K562 (cell line): ENCODE data around the gene ZNF200. TPM values are rescaled to one million over a fixed set of nuclear protein-coding genes. Genes with fewer than 3 reads are reported as not detected.

Experiments
- ATAC-seq: fragments of 200-7000 bp; cut with Tn5 transposase; 3 replicates; pipeline ENCODE4 v1.9.1; 2020; ENCODE audit warnings: moderate library complexity
- BruUV-seq: library from RNA; stranded (reverse); fragments of 400-500 nt; replicated peaks from 2 replicates; lab custom pipeline; 2021; lab: Mats Ljungman, UMichigan
- CTCF ChIA-PET: fragments of 300-600 bp; formaldehyde crosslinking; extraction: SDS; loops from one replicate; lab custom pipeline; 2021; ENCODE audit warnings: low intra/inter-chr PET ratio; lab: Yijun Ruan, JAX
- POLR2A ChIA-PET: fragments of 300-600, 350-650 bp; sonication (Branson Sonifier 250); formaldehyde crosslinking; extraction: SDS; loops from one replicate; lab custom pipeline; 2021; ENCODE audit warnings: antibody characterized with exemption, inconsistent platforms; lab: Yijun Ruan, JAX
- DNase-seq, 4 experiments: peaks; one replicate each; pipeline versions ENCODE4 v3.0.0 to v3.0.0-alpha.2; 2011 to 2018; ENCODE audit warnings: low spot score in 3 of 4, mixed read lengths in 3 of 4; ENCODE audit errors: extremely low read depth in 1 of 4
- FAIRE-seq: peaks from 2 replicates; lab custom pipeline; 2011; peaks lifted over from hg19 to GRCh38; lab: Jason Lieb, UNC
- H2AFZ ChIP-seq: 2 replicates; pipeline ENCODE4 v1.6.0; 2011; ENCODE audit warnings: low read depth, low read length, control low read depth, inconsistent platforms
- H3K27ac ChIP-seq: fragments of 200-600 bp; 3 replicates; pipeline ENCODE4 v1.8.0; 2011; ENCODE audit warnings: low read depth, mild to moderate bottlenecking, control low read depth, inconsistent platforms, low read length, moderate library complexity, mixed read lengths; ENCODE audit errors: extremely low read depth
- H3K27me3 ChIP-seq, 2 experiments: fragments of 300-600 bp in 1 of 2; 2 replicates in 1 of 2; 3 replicates in 1 of 2; pipeline versions ENCODE4 v1.6.0 to v1.8.0; 2011; ENCODE audit warnings: inconsistent platforms in 2 of 2, low read length in 2 of 2, mild to moderate bottlenecking in 1 of 2, mixed read lengths in 1 of 2, moderate library complexity in 1 of 2; ENCODE audit not compliant: control insufficient read depth in 2 of 2, insufficient read depth in 2 of 2
- H3K36me3 ChIP-seq: fragments of 300-600 bp; 3 replicates; pipeline ENCODE4 v1.8.0; 2011; ENCODE audit warnings: mild to moderate bottlenecking, low read length, inconsistent platforms; ENCODE audit not compliant: control insufficient read depth, insufficient read depth
- H3K4me1 ChIP-seq, 2 experiments: fragments of 200-600 bp in 1 of 2; replicated peaks in 1 of 2; 2 replicates in 1 of 2; 3 replicates in 1 of 2; pipeline versions ENCODE4 v1.5.1 to v1.8.0; 2011; ENCODE audit warnings: inconsistent platforms in 2 of 2, low read length in 2 of 2, mild to moderate bottlenecking in 1 of 2, mixed read lengths in 1 of 2, moderate library complexity in 1 of 2; ENCODE audit not compliant: control insufficient read depth in 2 of 2, insufficient read depth in 2 of 2
- H3K4me2 ChIP-seq: 2 replicates; pipeline ENCODE4 v1.6.1; 2011; ENCODE audit warnings: low read length, control low read depth, inconsistent platforms, mixed read lengths; ENCODE audit not compliant: insufficient read depth
- H3K4me3 ChIP-seq: fragments of 200-600 bp; sonication (generic), shearing (Covaris generic); 2 replicates; pipeline ENCODE4 v1.5.1; 2016; ENCODE audit warnings: control low read depth, inconsistent platforms
- H3K79me2 ChIP-seq: fragments of 200-600 bp; 3 replicates; pipeline ENCODE4 v1.8.0; 2011; ENCODE audit warnings: low read length, inconsistent platforms; ENCODE audit not compliant: control insufficient read depth, insufficient read depth
- H3K9ac ChIP-seq, 2 experiments: 2 replicates each; pipeline versions ENCODE4 v1.6.0 to v1.6.1; 2011; ENCODE audit warnings: low read depth in 2 of 2, low read length in 2 of 2, control low read depth in 1 of 2, inconsistent platforms in 1 of 2, mild to moderate bottlenecking in 1 of 2, mixed read lengths in 1 of 2; ENCODE audit not compliant: insufficient read depth in 1 of 2
- H3K9me1 ChIP-seq: one replicate; pipeline ENCODE4 v1.6.0; 2011; ENCODE audit warnings: inconsistent platforms, mild to moderate bottlenecking, low read length, moderate library complexity; ENCODE audit not compliant: control insufficient read depth, insufficient read depth
- H3K9me3 ChIP-seq: replicated peaks from 2 replicates; pipeline ENCODE4 v1.5.1; 2011; ENCODE audit warnings: low read depth, low read length, inconsistent platforms; ENCODE audit not compliant: control insufficient read depth, insufficient read depth
- H4K20me1 ChIP-seq: replicated peaks from 2 replicates; pipeline ENCODE4 v1.6.1; 2011; ENCODE audit warnings: low read length, inconsistent platforms, mixed read lengths; ENCODE audit not compliant: control insufficient read depth, insufficient read depth
- BDP1 ChIP-seq: IDR thresholded peaks from 3 replicates; pipeline ENCODE4 v1.6.1; 2011; ENCODE audit not compliant: insufficient read length, insufficient read depth
- FOXA3 ChIP-seq, 2 experiments: fragments of 450-650 bp in 1 of 2; sonication (generic) in 1 of 2; formaldehyde crosslinking; IDR thresholded peaks in 1 of 2; conservative IDR thresholded peaks in 1 of 2; 2 replicates each; pipeline versions ENCODE4 v1.4.0 to v1.8.0; 2020 to 2022; ENCODE audit warnings: mild to moderate bottlenecking in 2 of 2, missing genetic modification reagents in 1 of 2
- POLR2AphosphoS5 ChIP-seq: IDR thresholded peaks from 2 replicates; pipeline ENCODE4 v1.6.1; 2011; ENCODE audit warnings: mild to moderate bottlenecking, low read depth, low read length, moderate library complexity; ENCODE audit not compliant: control insufficient read depth, insufficient read depth
- TEAD2 ChIP-seq: fragments of 450-650 bp; IDR thresholded peaks from 2 replicates; pipeline ENCODE4 v1.6.1; 2016; ENCODE audit warnings: missing genetic modification characterization, control low read depth, missing compliant biosample characterization
- TOE1 ChIP-seq, 2 experiments: fragments of 450-650 bp in 1 of 2; sonication (generic) in 1 of 2; formaldehyde crosslinking in 1 of 2; IDR thresholded peaks; 2 replicates each; pipeline versions ENCODE4 v1.7.1 to v1.8.0; 2016 to 2022; ENCODE audit warnings: borderline replicate concordance in 2 of 2, mild to moderate bottlenecking in 2 of 2, antibody characterized with exemption in 1 of 2, inconsistent platforms in 1 of 2, low read depth in 1 of 2, missing genetic modification reagents in 1 of 2, moderate library complexity in 1 of 2
- ZKSCAN3 ChIP-seq: fragments of 250-450 bp; sonication (Bioruptor Pico); IDR thresholded peaks from 2 replicates; pipeline ENCODE4 v1.4.0; 2020
- ZNF311 ChIP-seq: fragments of 250-450 bp; sonication (Bioruptor Pico); IDR thresholded peaks from 2 replicates; pipeline ENCODE4 v1.4.0; 2020; ENCODE audit warnings: mild to moderate bottlenecking, moderate library complexity
- WGBS: fragments of 100-300 bp; shearing (Covaris generic); methylation state at CpG from one replicate; pipeline ENCODE4 v1.1.6; 2016; ENCODE audit warnings: low coverage, mixed read lengths; ENCODE audit not compliant: insufficient coverage; ENCODE audit errors: missing lambda C conversion rate; 5-methylcytosine and 5-hydroxymethylcytosine counted together
- in situ Hi-C: fragments of 300-500 bp; cut with MboI; formaldehyde crosslinking; loops from 4 replicates; pipeline ENCODE4 v1.15.0; 2018; ENCODE audit warnings: inconsistent platforms, mixed read lengths
- intact Hi-C: fragments of 100-400 bp; cut with micrococcal nuclease; formaldehyde crosslinking; loops from 2 replicates; pipeline ENCODE4 v1.14.2; 2022
- polyA plus RNA-seq, 8 experiments: library from polyadenylated mRNA; depleted of rRNA in 4 of 8; stranded (reverse) in 5 of 8; unstranded in 3 of 8; fragments of >200 nt; fragmentation: Nextera tagmentation in 2 of 8; fragmentation: Illumina TruSeq in 1 of 8; extraction: Ambion mirVana in 2 of 8; extraction: Trizol in 1 of 8; gene quantifications; 2 replicates each; pipeline versions ENCODE4 v1.2.1 to v1.2.3, GENCODE V29; 2011 to 2014; ENCODE audit warnings: inconsistent platforms in 1 of 8, missing spikeins in 1 of 8
- total RNA-seq, 7 experiments: library from RNA; depleted of rRNA in 6 of 7; stranded (reverse); fragments of >200 nt in 6 of 7; fragmentation: Illumina TruSeq in 2 of 7; extraction: Trizol in 2 of 7; gene quantifications; 2 replicates each; pipeline versions ENCODE4 v1.2.1 to v1.2.3, GENCODE V29; 2011 to 2021; ENCODE audit warnings: low replicate concordance in 1 of 7
- TF ChIP-seq, protein P1 (sequence below): fragments of 450-650 bp; IDR thresholded peaks from 2 replicates; pipeline ENCODE4 v1.7.1; 2018; ENCODE audit warnings: mild to moderate bottlenecking, low read depth; ENCODE audit not compliant: partially characterized antibody
- TF ChIP-seq, protein P2 (sequence below): fragments of 250-450 bp; sonication (Bioruptor Pico); IDR thresholded peaks from 2 replicates; pipeline ENCODE4 v1.4.0; 2020; ENCODE audit warnings: mild to moderate bottlenecking, moderate library complexity

Gene ZNF200
- total and polyA plus RNA-seq, 9 of the 15 experiments (the other 6 are each of a cell fraction or from before 2014, with no cell fraction given), result 4.8 to 14.5 (median 9.2) TPM

DNA sequence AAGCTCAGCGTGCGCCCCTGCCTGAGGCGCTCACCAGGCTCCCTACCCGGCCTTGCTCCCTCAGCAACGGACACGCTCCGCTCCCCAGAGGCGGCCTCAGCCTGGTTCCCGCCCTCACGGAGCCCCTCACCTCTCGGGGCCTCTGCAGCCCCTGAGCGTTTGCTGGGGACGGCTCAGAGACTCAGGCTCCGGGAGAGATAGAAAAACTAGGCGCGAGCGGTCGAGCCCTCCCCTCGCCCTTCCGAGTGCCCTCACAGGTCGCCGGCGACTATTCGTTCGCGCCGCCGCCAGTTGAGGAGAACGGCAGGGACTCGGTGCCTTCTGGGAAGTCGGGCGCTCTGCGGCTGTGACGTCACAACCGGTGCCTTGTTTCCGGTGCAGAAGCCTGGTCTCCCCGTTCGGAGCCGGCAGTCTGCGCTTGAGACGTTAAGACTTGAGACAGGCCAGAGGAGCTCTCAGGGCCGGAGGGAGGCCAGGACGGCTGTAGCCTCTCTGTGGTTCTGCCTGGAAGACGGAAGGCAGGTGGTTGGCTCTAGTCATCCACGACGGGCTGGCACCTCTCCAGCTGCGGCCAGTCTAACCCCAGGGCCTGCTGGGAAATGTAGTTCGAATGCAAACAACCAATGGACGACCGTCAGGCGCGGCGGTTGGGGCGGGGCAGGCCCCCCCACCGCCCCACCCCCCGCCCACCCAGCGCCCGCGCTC is at the start of gene ZNF200 (continued):
- TF ChIP-seq, protein P1, sequence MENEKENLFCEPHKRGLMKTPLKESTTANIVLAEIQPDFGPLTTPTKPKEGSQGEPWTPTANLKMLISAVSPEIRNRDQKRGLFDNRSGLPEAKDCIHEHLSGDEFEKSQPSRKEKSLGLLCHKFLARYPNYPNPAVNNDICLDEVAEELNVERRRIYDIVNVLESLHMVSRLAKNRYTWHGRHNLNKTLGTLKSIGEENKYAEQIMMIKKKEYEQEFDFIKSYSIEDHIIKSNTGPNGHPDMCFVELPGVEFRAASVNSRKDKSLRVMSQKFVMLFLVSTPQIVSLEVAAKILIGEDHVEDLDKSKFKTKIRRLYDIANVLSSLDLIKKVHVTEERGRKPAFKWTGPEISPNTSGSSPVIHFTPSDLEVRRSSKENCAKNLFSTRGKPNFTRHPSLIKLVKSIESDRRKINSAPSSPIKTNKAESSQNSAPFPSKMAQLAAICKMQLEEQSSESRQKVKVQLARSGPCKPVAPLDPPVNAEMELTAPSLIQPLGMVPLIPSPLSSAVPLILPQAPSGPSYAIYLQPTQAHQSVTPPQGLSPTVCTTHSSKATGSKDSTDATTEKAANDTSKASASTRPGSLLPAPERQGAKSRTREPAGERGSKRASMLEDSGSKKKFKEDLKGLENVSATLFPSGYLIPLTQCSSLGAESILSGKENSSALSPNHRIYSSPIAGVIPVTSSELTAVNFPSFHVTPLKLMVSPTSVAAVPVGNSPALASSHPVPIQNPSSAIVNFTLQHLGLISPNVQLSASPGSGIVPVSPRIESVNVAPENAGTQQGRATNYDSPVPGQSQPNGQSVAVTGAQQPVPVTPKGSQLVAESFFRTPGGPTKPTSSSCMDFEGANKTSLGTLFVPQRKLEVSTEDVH, result peak; percentile 89

DNA sequence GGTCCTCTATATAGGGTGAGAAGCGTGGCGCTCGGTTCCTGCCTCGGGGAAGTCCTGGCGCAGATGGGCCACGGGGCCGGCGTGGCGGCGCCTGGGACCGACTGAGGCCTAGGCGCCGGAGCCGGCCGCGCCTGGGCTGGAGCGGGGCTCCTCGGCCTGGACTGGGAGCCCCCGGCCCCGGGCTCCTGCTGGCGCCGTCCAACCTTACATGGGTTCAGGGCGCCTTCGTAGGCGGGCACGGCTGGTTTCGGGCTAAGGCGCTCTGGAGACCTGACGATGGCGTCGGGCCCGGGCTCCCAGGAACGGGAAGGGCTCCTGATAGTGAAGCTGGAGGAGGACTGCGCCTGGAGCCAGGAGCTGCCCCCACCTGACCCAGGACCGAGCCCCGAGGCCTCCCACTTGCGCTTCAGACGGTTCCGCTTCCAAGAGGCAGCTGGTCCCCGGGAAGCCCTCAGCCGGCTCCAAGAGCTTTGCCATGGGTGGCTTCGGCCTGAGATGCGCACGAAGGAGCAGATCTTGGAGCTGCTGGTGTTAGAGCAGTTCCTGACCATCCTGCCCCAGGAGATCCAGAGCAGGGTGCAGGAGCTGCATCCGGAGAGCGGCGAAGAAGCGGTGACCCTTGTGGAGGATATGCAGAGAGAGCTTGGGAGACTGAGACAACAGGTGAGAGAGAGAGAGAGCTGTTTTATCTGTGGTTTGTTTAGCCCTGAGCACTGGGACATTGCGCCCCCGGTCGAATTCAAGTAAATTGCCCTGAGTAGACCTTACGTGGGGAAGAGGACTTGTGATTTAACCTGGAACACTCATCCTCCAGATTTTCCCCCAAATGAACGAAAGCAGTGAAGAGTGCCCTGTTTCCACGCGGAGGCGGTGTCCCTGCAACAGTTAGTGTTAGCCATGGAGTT is 48.8 kb upstream of the ZNF200 start:
- H4K20me1 ChIP-seq, result no peaks in the 10 kb centered on the region
- H3K79me2 ChIP-seq, result peaks cover 32% of the 10 kb centered on the region
- peaks cover 8 to 22% of the 10 kb centered on the region in 2 experiments; a peak in 4 of 5 replicates for H3K4me1 ChIP-seq
- BruUV-seq, result TSS peak; percentile 58
- in situ Hi-C loops, result no loop called here
- POLR2A ChIA-PET, result interaction anchor here (0.6 to 3.1 kb wide), 19 partner anchors 8 to 442 kb away, joined by 3 to 15 read pairs (median 5); partner anchors contain the start of genes CLUAP1, TIGD7, ZNF174 and ZNF75A
- peak overlapping the region; percentile 47 for H2AFZ ChIP-seq
- H3K9ac ChIP-seq, result peak overlapping the region; percentile 96 to 99
- H3K27ac ChIP-seq, result peak overlapping the region; percentile 100
- peaks cover 28% of the 10 kb centered on the region for H3K36me3 ChIP-seq
- under 1% methylated on average over 48 of the region's 56 CpGs for WGBS
- H3K4me2 ChIP-seq, result peak overlapping the region; percentile 98
- peak overlapping the region; percentile 93 for H3K4me3 ChIP-seq
- peaks cover 8% of the 10 kb centered on the region for H3K9me3 ChIP-seq
- H3K27me3 ChIP-seq, result no peaks in the 10 kb centered on the region
- H3K9me1 ChIP-seq, result no peaks in the 10 kb centered on the region
- ATAC-seq, result no peak; the same call in 1 of the 3 replicates
- CTCF ChIA-PET, result no interaction called here
- peak in 1 of 4 experiments; percentile 23 for DNase-seq
- intact Hi-C loops, result loop anchor here (2.0 kb wide), 1 partner anchor 19 kb away; no protein-coding TSS in a partner anchor
- FAIRE-seq, result peak; percentile 52
- TF ChIP-seq POLR2AphosphoS5 (no peak), TOE1 (IDR thresholded peaks at IDR 0.05; ENCODE audit: borderline replicate concordance) (no peak), TOE1 (CRISPR knock-in tag; IDR thresholded peaks at IDR 0.05; ENCODE audit: borderline replicate concordance, low read depth) (0 out of 2 replicates have a peak, but pooled peaks have one; percentile 9), FOXA3 (CRISPR knock-in tag; conservative IDR thresholded peaks at IDR 0.05 in 1 of 2, IDR thresholded peaks at IDR 0.05 in 1 of 2) (0 out of 4 replicates have a peak, but pooled peaks of 1 of the 2 experiments have one; percentile 22), TEAD2 (no peak), ZNF311 (CRISPR knock-in tag) (no peak), BDP1 (no peak), ZKSCAN3 (no peak)
- TF ChIP-seq, protein P2, sequence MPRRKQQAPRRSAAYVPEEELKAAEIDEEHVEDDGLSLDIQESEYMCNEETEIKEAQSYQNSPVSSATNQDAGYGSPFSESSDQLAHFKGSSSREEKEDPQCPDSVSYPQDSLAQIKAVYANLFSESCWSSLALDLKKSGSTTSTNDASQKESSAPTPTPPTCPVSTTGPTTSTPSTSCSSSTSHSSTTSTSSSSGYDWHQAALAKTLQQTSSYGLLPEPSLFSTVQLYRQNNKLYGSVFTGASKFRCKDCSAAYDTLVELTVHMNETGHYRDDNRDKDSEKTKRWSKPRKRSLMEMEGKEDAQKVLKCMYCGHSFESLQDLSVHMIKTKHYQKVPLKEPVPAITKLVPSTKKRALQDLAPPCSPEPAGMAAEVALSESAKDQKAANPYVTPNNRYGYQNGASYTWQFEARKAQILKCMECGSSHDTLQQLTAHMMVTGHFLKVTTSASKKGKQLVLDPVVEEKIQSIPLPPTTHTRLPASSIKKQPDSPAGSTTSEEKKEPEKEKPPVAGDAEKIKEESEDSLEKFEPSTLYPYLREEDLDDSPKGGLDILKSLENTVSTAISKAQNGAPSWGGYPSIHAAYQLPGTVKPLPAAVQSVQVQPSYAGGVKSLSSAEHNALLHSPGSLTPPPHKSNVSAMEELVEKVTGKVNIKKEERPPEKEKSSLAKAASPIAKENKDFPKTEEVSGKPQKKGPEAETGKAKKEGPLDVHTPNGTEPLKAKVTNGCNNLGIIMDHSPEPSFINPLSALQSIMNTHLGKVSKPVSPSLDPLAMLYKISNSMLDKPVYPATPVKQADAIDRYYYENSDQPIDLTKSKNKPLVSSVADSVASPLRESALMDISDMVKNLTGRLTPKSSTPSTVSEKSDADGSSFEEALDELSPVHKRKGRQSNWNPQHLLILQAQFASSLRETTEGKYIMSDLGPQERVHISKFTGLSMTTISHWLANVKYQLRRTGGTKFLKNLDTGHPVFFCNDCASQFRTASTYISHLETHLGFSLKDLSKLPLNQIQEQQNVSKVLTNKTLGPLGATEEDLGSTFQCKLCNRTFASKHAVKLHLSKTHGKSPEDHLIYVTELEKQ (CRISPR knock-in tag), result no peak
